22Rv1 (cell line): Measurements from ENCODE around the gene ZNF460.

Experiments
- H3K27ac ChIP-seq: fragments of 450-650 bp; 2 replicates; pipeline ENCODE4 v1.5.1; 2017
- CTCF ChIP-seq: fragments of 450-650 bp; IDR thresholded peaks from 2 replicates; pipeline ENCODE4 v1.5.1; 2017; ENCODE audit warnings: mild to moderate bottlenecking
- ZFX ChIP-seq: fragments of 450-650 bp; IDR thresholded peaks from 2 replicates; pipeline ENCODE4 v1.6.1; 2017; ENCODE audit warnings: antibody characterized with exemption, borderline replicate concordance

Gene ZNF460

GRCh38 chr19:57282011-57282643 is 1.8 kb downstream of the ZNF460 start:
- no peak overlapping the region for H3K27ac ChIP-seq
- TF ChIP-seq CTCF (no peak), ZFX (no peak)

GRCh38 chr19:57288373-57288772 is 8.1 kb downstream of the ZNF460 start:
- no peak for TF ChIP-seq CTCF
- no peak for TF ChIP-seq ZFX
- H3K27ac ChIP-seq: no peak overlapping the region

GRCh38 chr19:57290970-57291369 is 10.7 kb downstream of the ZNF460 start:
- TF ChIP-seq ZFX (no peak), CTCF (no peak)
- H3K27ac ChIP-seq: no peak overlapping the region

GRCh38 chr19:57292547-57292946 is 12.3 kb downstream of the ZNF460 start:
- H3K27ac ChIP-seq: no peak overlapping the region
- TF ChIP-seq CTCF: no peak
- TF ChIP-seq ZFX: no peak

GRCh38 chr19:57293719-57294118 is 13.4 kb downstream of the ZNF460 start:
- TF ChIP-seq ZFX (no peak), CTCF (no peak)
- H3K27ac ChIP-seq: no peak overlapping the region

GRCh38 chr19:57302020-57302465 is 21.8 kb downstream of the ZNF460 start:
- H3K27ac ChIP-seq: no peak overlapping the region
- no peak for TF ChIP-seq CTCF
- TF ChIP-seq ZFX: no peak

- H3K27ac ChIP-seq: peak overlapping the region; percentile 3; the same call in 1 of the 2 replicates
- no peak for TF ChIP-seq ZFX
- TF ChIP-seq CTCF: no peak
Measured at GRCh38 chr19:57302727-57303401, 22.6 kb downstream of the ZNF460 start.
